Suprapubic skin (tissue), 4 donors: ENCODE results near the gene PANK3. TPM values are rescaled to one million over a fixed set of nuclear protein-coding genes. Genes with fewer than 3 reads are reported as not detected.

Source experiments
- DNase-seq, 2 donors: peaks; one replicate each; pipeline ENCODE4 v3.0.0-alpha.2; 2019; ENCODE audit warnings: low spot score in 2 of 2
- H3K27ac ChIP-seq: fragments of 200-600 bp; sonication (generic); one replicate; pipeline ENCODE4 v1.5.1; 2019
- H3K27me3 ChIP-seq: fragments of 200-600 bp; sonication (generic); one replicate; pipeline ENCODE4 v1.5.1; 2019
- H3K36me3 ChIP-seq: fragments of 200-600 bp; sonication (generic); one replicate; pipeline ENCODE4 v1.5.1; 2019
- H3K4me1 ChIP-seq: fragments of 200-600 bp; sonication (generic); one replicate; pipeline ENCODE4 v1.5.1; 2019
- H3K4me3 ChIP-seq: fragments of 200-600 bp; sonication (generic); one replicate; pipeline ENCODE4 v1.5.1; 2019; ENCODE audit warnings: mild to moderate bottlenecking
- H3K9me3 ChIP-seq: fragments of 200-600 bp; sonication (generic); one replicate; pipeline ENCODE4 v1.5.1; 2019
- CTCF ChIP-seq, 2 donors: fragments of 200-600 bp in 1 of 2; fragments of 450-650 bp in 1 of 2; sonication (generic) in 1 of 2; IDR thresholded peaks; one replicate each; pipeline ENCODE4 v1.5.1; 2016 to 2019; ENCODE audit warnings: antibody characterized with exemption in 2 of 2, mild to moderate bottlenecking in 1 of 2, moderate library complexity in 1 of 2
- EP300 ChIP-seq: sonication (generic); formaldehyde crosslinking; IDR thresholded peaks from one replicate; pipeline ENCODE4 v1.6.1; 2017; ENCODE audit warnings: antibody characterized with exemption
- POLR2A ChIP-seq, 2 donors: fragments of 450-650 bp; IDR thresholded peaks; one replicate each; pipeline ENCODE4 v1.6.1; 2017; ENCODE audit warnings: antibody characterized with exemption in 2 of 2, mild to moderate bottlenecking in 2 of 2, moderate library complexity in 2 of 2
- POLR2AphosphoS5 ChIP-seq, 3 donors: sonication (generic); formaldehyde crosslinking; IDR thresholded peaks; one replicate each; pipeline ENCODE4 v1.6.1; 2017; ENCODE audit warnings: antibody characterized with exemption in 3 of 3
- WGBS: methylation state at CpG from one replicate; pipeline ENCODE4 v1.1.5; 2018; 5-methylcytosine and 5-hydroxymethylcytosine counted together
- total RNA-seq, 4 donors: library from RNA; depleted of rRNA; stranded (reverse); fragments of >200 nt; gene quantifications; one replicate each; pipeline ENCODE4 v1.1.0, GENCODE V29; 2016

Gene PANK3
- total RNA-seq, 4 donors from 2014 or later = 30.3 to 53.7 (median 35.0) TPM

GRCh38 chr5:168527756-168528295 is 51.3 kb downstream of the PANK3 start:
- H3K27ac ChIP-seq = no peak overlapping the region
- H3K9me3 ChIP-seq = no peaks in the 10 kb centered on the region
- peaks cover 32% of the 10 kb centered on the region for H3K27me3 ChIP-seq
- TF ChIP-seq EP300 (no peak), CTCF (IDR thresholded peaks at IDR 0.05) (no peak), POLR2A (IDR thresholded peaks at IDR 0.05) (no peak), POLR2AphosphoS5 (IDR thresholded peaks at IDR 0.05) (no peak)
- no peak for DNase-seq
- peaks cover 11% of the 10 kb centered on the region for H3K4me1 ChIP-seq
- no peaks in the 10 kb centered on the region for H3K36me3 ChIP-seq
- no peak overlapping the region for H3K4me3 ChIP-seq
- WGBS = 90% methylated on average over 4 of the region's 4 CpGs

DNA sequence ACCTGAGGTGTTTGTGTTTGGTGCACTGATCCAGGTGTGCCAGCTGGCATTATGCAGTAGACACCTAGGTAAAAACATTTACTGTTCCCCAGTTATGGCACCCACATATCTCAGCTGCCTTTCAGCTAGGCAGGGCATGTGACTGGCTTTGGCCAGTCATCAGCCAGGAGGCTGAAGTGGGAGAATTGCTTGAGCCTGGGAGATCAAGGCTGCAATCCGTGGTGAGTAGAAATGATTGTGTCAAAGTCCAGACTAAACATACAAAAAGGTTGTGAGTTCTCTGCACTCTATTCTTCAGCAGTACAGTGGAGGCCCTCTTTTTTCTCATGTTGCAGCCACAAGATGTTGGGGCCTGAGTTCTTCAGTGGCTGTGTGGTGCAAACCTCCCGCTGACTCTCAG is 53.3 kb downstream of the PANK3 start:
- H3K27me3 ChIP-seq = peaks cover 22% of the 10 kb centered on the region
- 93% methylated on average over 2 of the region's 2 CpGs for WGBS
- H3K36me3 ChIP-seq = no peaks in the 10 kb centered on the region
- no peaks in the 10 kb centered on the region for H3K9me3 ChIP-seq
- no peak overlapping the region for H3K4me3 ChIP-seq
- peaks cover 11% of the 10 kb centered on the region for H3K4me1 ChIP-seq
- no peak for DNase-seq
- TF ChIP-seq POLR2A (IDR thresholded peaks at IDR 0.05) (no peak), POLR2AphosphoS5 (IDR thresholded peaks at IDR 0.05) (no peak), EP300 (no peak), CTCF (IDR thresholded peaks at IDR 0.05) (no peak)
- H3K27ac ChIP-seq = no peak overlapping the region

- 97% methylated on average over 2 of the region's 2 CpGs for WGBS
- no peak for DNase-seq
Observed at GRCh38 chr5:168513861-168514428, 65.2 kb downstream of the PANK3 start.

DNA sequence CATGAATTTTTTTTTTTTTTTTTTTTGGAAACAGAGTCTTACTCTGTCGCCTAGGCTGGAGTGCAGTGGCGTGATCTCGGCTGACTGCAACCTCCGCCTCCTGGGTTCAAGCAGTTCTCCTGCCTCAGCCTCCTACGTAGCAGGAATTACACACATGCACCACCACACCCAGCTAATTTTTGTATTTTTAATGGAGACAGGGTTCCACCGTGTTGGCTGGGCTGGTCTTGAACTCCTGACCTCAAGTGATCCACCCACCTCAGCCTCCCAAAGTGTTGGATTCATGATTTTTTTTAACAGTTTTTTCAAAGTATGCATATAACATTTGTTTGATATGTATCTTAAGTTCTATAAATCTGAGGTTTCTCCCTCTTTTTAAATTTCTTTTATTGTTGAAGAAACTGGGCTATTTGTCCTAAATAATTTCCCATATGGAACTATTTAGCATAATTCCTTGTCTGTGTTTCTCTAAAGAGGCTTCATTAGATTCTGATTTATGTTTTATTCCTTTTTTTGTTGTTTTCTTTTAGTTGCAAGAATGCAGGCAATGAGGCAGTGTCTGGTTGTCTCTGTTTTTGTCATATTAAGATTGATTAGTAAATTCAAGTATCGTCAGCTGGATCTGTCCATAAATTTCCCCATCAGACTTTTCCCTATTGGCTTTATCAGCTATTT is 76.5 kb downstream of the PANK3 start:
- H3K36me3 ChIP-seq = peaks cover 91% of the 10 kb centered on the region

More at GRCh38 chr5:168513861-168514428, 65.2 kb downstream of the PANK3 start:
- Histone ChIP-seq H3K9me3 (peaks cover 9% of the 10 kb centered on the region), H3K27ac (no peak overlapping the region), H3K4me1 (no peaks in the 10 kb centered on the region), H3K27me3 (no peaks in the 10 kb centered on the region), H3K4me3 (no peak overlapping the region), H3K36me3 (peaks cover 96% of the 10 kb centered on the region)
- no peak for TF ChIP-seq POLR2A (IDR thresholded peaks at IDR 0.05)
- no peak for TF ChIP-seq POLR2AphosphoS5 (IDR thresholded peaks at IDR 0.05)
- no peak for TF ChIP-seq EP300
- TF ChIP-seq CTCF (IDR thresholded peaks at IDR 0.05) = no peak

More for the DNA sequence above, 76.5 kb downstream of the PANK3 start:
- TF ChIP-seq POLR2AphosphoS5 (IDR thresholded peaks at IDR 0.05) = no peak
- TF ChIP-seq EP300 = no peak
- no peak for DNase-seq
- H3K27me3 ChIP-seq = no peaks in the 10 kb centered on the region
- H3K9me3 ChIP-seq = no peaks in the 10 kb centered on the region
- no peak overlapping the region for H3K27ac ChIP-seq
- H3K4me3 ChIP-seq = no peak overlapping the region
- H3K4me1 ChIP-seq = no peaks in the 10 kb centered on the region
- 81% methylated on average over 7 of the region's 7 CpGs for WGBS

Other genes with a start within 250 kb of the PANK3 start
- 100 to 1,000 TPM in 1 of 4 donors, 10 to 100 TPM in 3; 58.6 to 129 (median 77.0) TPM for gene RARS1, start 92.9 kb downstream of the PANK3 start, total RNA-seq
- gene FBLL1, start 50.1 kb downstream of the PANK3 start, total RNA-seq = 1 to 10 TPM in 2 of 4 donors, under 1 TPM in 2; 0.42 to 1.7 (median 1.3) TPM